ENCODE data around the gene CMA1.

CMA1 gene

GRCh38 chr14:24465368-24465767 lies 42.7 kb downstream of the CMA1 start:
- no peak for DNase-seq

GRCh38 chr14:24463884-24464785 lies 43.9 kb downstream of the CMA1 start:
- no peak for DNase-seq

DNA sequence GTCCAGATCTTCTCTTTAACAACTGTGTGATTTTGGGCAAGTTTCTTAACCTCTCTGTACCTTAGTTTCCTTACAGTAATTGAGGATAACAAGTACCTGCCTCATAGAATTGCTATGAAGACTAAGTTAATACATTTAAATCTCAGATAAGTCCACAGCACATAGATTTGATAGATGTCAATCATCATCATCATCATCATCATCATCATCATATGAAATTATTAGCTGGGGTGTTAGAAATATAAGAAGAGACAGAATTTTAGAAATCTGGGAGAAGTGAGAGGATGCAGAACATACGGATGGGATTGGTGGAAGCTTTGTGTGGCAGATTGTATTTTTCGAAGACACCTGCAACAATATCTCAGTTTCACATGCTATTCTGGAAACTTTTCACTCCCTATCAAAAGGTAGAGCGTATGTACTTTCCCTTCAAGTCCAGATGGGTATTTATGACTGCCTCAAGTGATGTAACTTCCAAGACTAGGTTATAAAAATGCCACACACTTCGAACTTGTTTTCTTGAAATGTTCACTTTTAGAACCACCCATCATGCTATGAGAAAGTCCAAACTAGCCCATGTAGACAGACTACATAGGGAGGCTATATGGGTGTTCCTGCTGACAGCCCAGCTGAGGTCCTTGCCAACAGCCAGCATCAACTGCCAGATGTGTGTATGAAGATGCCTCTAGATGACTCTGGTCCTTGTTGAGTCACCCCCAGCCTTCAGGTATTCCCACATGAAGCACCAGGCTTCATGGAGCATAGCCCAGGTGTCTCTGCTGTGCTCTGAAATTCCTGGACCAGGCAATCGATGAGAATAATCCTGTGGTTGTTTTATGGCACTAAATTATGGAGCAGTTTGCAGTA lies 44.8 kb downstream of the CMA1 start:
- no peak for DNase-seq

- no peak for DNase-seq
These were observed 46.7 kb downstream of the CMA1 start for GRCh38 chr14:24461336-24461735.

DNA sequence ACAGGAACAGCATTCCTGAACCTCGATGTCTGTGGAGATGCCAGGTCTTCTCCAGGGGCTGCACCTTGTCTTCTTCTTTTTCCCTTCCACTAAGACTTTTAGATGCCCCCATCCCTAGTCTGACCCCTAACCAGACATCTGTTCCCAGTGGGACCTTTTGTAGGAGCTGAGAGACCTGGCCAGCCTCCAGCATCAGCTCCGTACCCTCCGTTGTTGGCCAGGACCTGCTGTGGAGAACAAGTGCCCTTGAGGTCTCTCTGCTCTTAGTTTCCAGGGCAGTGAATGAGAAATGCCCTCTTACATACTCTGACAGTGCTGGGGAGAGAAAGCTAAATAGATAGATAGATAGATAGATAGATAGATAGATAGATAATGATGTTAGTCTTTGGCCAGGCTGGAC lies 48.7 kb downstream of the CMA1 start:
- no peak for DNase-seq

DNA sequence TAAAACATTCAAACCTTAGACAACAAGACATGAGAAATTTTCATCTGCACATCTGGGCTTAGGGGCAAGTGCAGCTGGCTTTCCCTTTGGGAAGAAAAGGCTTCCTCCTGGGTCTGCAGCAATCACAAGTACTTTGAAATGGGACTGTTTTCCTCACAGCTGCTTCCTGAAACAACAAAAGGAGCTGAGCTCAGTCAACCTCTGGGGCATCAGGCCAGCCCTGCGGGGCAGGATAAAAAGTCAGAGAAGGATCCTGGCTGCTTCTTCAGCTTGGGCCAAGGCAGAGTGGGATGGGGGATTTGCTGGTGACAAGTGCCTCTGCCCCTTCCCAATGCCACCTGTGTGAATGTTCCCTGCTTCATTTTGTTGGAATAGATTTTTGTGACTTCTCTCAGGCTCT lies 49.3 kb downstream of the CMA1 start:
- DNase-seq, result no peak

DNA sequence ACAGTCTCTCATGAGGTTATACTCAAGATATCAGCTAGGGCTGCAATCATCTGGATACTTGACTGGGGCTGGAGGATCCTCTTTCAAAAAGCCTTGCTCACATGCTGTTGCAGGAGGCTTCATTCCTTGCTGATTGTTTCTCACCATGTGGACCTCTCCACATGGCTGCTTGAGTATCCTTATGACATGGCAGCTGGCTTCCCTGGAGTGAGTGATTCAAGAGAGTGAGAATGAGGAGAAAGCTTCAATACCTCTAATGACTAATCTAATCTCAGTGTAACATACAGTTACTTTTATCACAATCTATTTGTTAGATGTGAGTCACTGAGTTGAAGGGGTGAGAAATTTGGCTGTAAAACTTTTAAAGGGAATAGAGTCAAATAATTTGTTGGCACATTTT lies 51.1 kb downstream of the CMA1 start:
- DNase-seq, result no peak
